KMS-11 (cell line): ENCODE results near the gene FADS2.

Experiments used
- H2AFZ ChIP-seq: fragments of 200-600 bp; sonication (generic); 2 replicates; pipeline ENCODE4 v1.6.1; 2016; ENCODE audit warnings: antibody characterized with exemption, mixed run types, low read depth
- H3K27ac ChIP-seq: fragments of 200-600 bp; sonication (generic); 2 replicates; pipeline ENCODE4 v1.6.1; 2016; ENCODE audit warnings: mild to moderate bottlenecking, mixed run types
- H3K27me3 ChIP-seq: fragments of 200-600 bp; sonication (generic); 2 replicates; pipeline ENCODE4 v1.6.1; 2017; ENCODE audit warnings: mild to moderate bottlenecking, low read depth, mixed run types, moderate library complexity; ENCODE audit not compliant: insufficient read depth
- H3K36me3 ChIP-seq: fragments of 200-600 bp; sonication (generic); 2 replicates; pipeline ENCODE4 v1.6.1; 2017; ENCODE audit warnings: mild to moderate bottlenecking, mixed run types; ENCODE audit not compliant: insufficient read depth
- H3K4me1 ChIP-seq: fragments of 200-600 bp; sonication (generic); 2 replicates; pipeline ENCODE4 v1.6.1; 2016; ENCODE audit warnings: mild to moderate bottlenecking, low read depth, mixed run types; ENCODE audit not compliant: poor library complexity, severe bottlenecking
- H3K4me2 ChIP-seq: fragments of 200-600 bp; sonication (generic); 2 replicates; pipeline ENCODE4 v1.7.0; 2016; ENCODE audit warnings: mild to moderate bottlenecking, mixed run types
- H3K4me3 ChIP-seq: fragments of 200-600 bp; sonication (generic); IDR thresholded peaks from 2 replicates; pipeline ENCODE4 v1.6.1; 2017; ENCODE audit warnings: low read depth, low read length, mixed read lengths; ENCODE audit not compliant: insufficient read depth
- H3K79me2 ChIP-seq: fragments of 200-600 bp; sonication (generic); 2 replicates; pipeline ENCODE4 v1.6.1; 2016; ENCODE audit warnings: low read depth, mixed run types; ENCODE audit not compliant: insufficient read depth
- H3K9ac ChIP-seq: fragments of 200-600 bp; sonication (generic); 2 replicates; pipeline ENCODE4 v1.6.1; 2016; ENCODE audit warnings: mild to moderate bottlenecking, mixed run types
- H4K20me1 ChIP-seq: fragments of 200-600 bp; sonication (generic); 2 replicates; pipeline ENCODE4 v1.6.1; 2016; ENCODE audit warnings: mild to moderate bottlenecking, mixed run types; ENCODE audit not compliant: insufficient read depth
- CTCF ChIP-seq: fragments of 200-600 bp; sonication (generic); conservative IDR thresholded peaks from 2 replicates; pipeline ENCODE4 v1.6.1; 2017; ENCODE audit warnings: low read depth, mild to moderate bottlenecking, antibody characterized with exemption, low read length, moderate library complexity, mixed read lengths

The FADS2 gene

GRCh38 chr11:61902313-61902712 lies 74.2 kb downstream of the FADS2 start:
- no peaks in the 10 kb centered on the region for H3K36me3 ChIP-seq
- H3K4me1 ChIP-seq: peaks cover 10% of the 10 kb centered on the region
- TF ChIP-seq CTCF: no peak
- no peaks in the 10 kb centered on the region for H3K79me2 ChIP-seq
- no peak overlapping the region for H3K9ac ChIP-seq
- no peak overlapping the region for H3K4me2 ChIP-seq
- H4K20me1 ChIP-seq: no peaks in the 10 kb centered on the region
- no peak overlapping the region for H3K4me3 ChIP-seq
- no peak overlapping the region for H2AFZ ChIP-seq
- no peak overlapping the region for H3K27ac ChIP-seq
- no peaks in the 10 kb centered on the region for H3K27me3 ChIP-seq

GRCh38 chr11:61903845-61904244 lies 75.7 kb downstream of the FADS2 start:
- H3K9ac ChIP-seq: no peak overlapping the region
- no peak for TF ChIP-seq CTCF
- H2AFZ ChIP-seq: no peak overlapping the region
- no peaks in the 10 kb centered on the region for H3K36me3 ChIP-seq
- H3K4me1 ChIP-seq: peaks cover 17% of the 10 kb centered on the region
- no peak overlapping the region for H3K27ac ChIP-seq
- H3K79me2 ChIP-seq: no peaks in the 10 kb centered on the region
- H3K4me3 ChIP-seq: no peak overlapping the region
- no peaks in the 10 kb centered on the region for H4K20me1 ChIP-seq
- H3K4me2 ChIP-seq: no peak overlapping the region
- H3K27me3 ChIP-seq: no peaks in the 10 kb centered on the region

- TF ChIP-seq CTCF: no peak
- Histone ChIP-seq H3K79me2 (no peaks in the 10 kb centered on the region), H3K36me3 (no peaks in the 10 kb centered on the region), H3K4me2 (no peak overlapping the region), H3K4me1 (peaks cover 17% of the 10 kb centered on the region), H4K20me1 (no peaks in the 10 kb centered on the region), H2AFZ (no peak overlapping the region), H3K9ac (no peak overlapping the region), H3K4me3 (no peak overlapping the region), H3K27ac (no peak overlapping the region), H3K27me3 (no peaks in the 10 kb centered on the region)
Measured at GRCh38 chr11:61904539-61905048, 76.5 kb downstream of the FADS2 start.

- Histone ChIP-seq H3K27ac (no peak overlapping the region), H3K4me2 (no peak overlapping the region), H2AFZ (no peak overlapping the region), H4K20me1 (no peaks in the 10 kb centered on the region), H3K4me1 (peaks cover 20% of the 10 kb centered on the region), H3K36me3 (no peaks in the 10 kb centered on the region), H3K79me2 (no peaks in the 10 kb centered on the region), H3K4me3 (no peak overlapping the region), H3K27me3 (no peaks in the 10 kb centered on the region), H3K9ac (no peak overlapping the region)
- TF ChIP-seq CTCF: no peak
Measured at GRCh38 chr11:61905067-61905696, 77.1 kb downstream of the FADS2 start.
